ENCODE measurements around the gene ARL10.
A peak's percentile ranks its signal among the peaks of the same experiment; 100 is the strongest.

The ARL10 gene

GRCh38 chr5:176409765-176410164 lies 44.5 kb downstream of the ARL10 start:
- no peak overlapping the region for H4K8ac ChIP-seq (ENCODE audit: low read depth, low read length)
- no peak overlapping the region for H3K9ac ChIP-seq (ENCODE audit: low read length)
- peaks cover 16 to 18% of the 10 kb centered on the region in 2 experiments for H3K4me1 ChIP-seq (ENCODE audit: control insufficient read depth in 1 of 2, insufficient read depth in 2 of 2, low read length in 2 of 2)
- no peak overlapping the region for H2AFZ ChIP-seq (ENCODE audit: insufficient read depth, low read length, poor library complexity)
- H2BK5ac ChIP-seq (ENCODE audit: low read depth, low read length, poor library complexity) = no peak overlapping the region
- no peak overlapping the region for H4K91ac ChIP-seq (ENCODE audit: low read depth, low read length)
- no peak overlapping the region for H3K4me3 ChIP-seq (ENCODE audit: low read depth, low read length)
- H2AK5ac ChIP-seq (ENCODE audit: low read length) = no peak overlapping the region
- no peak overlapping the region for H2BK12ac ChIP-seq (ENCODE audit: low read length)
- no peaks in the 10 kb centered on the region for H3K27me3 ChIP-seq (ENCODE audit: insufficient read depth, low read length)
- H4K12ac ChIP-seq (ENCODE audit: low read depth, low read length) = no peak overlapping the region
- H3K18ac ChIP-seq (ENCODE audit: low read length) = no peak overlapping the region
- H3K4me2 ChIP-seq (ENCODE audit: low read length) = no peak overlapping the region
- H3K36me3 ChIP-seq (ENCODE audit: control insufficient read depth in 1 of 2, insufficient read depth in 2 of 2, low read length in 2 of 2) = peaks cover 33 to 44% of the 10 kb centered on the region in 2 experiments
- H3K9me3 ChIP-seq (ENCODE audit: insufficient read depth, low read depth, low read length) = peaks cover 5% of the 10 kb centered on the region
- no peak overlapping the region for H3K27ac ChIP-seq (ENCODE audit: low read depth, low read length)
- no peak overlapping the region for H3K4ac ChIP-seq (ENCODE audit: low read depth, low read length)
- no peak overlapping the region for H2BK120ac ChIP-seq (ENCODE audit: insufficient read depth, low read length, poor library complexity)
- no peaks in the 10 kb centered on the region for H3K79me1 ChIP-seq (ENCODE audit: low read length)
- no CpG with 5 or more reads among the region's 4 CpGs for WGBS (ENCODE audit: extremely low coverage, insufficient coverage, insufficient read length)
- no peak overlapping the region for H3K23ac ChIP-seq (ENCODE audit: low read length)
- H3K79me2 ChIP-seq (ENCODE audit: control insufficient read depth, insufficient read depth, low read length, poor library complexity) = peaks cover 6% of the 10 kb centered on the region
- no peak overlapping the region for H3K14ac ChIP-seq (ENCODE audit: low read length)
- no peak for DNase-seq

- no CpG with 5 or more reads among the region's 5 CpGs for WGBS (ENCODE audit: extremely low coverage, insufficient coverage, insufficient read length)
Measured at GRCh38 chr5:176410486-176411180, 45.3 kb downstream of the ARL10 start.

GRCh38 chr5:176412517-176413254 lies 47.4 kb downstream of the ARL10 start:
- peak in 1 of 2 donors; percentile 29 for DNase-seq
- H3K18ac ChIP-seq (ENCODE audit: low read length) = no peak overlapping the region
- H3K79me2 ChIP-seq (ENCODE audit: control insufficient read depth, insufficient read depth, low read length, poor library complexity) = peaks cover 16% of the 10 kb centered on the region
- H3K4me1 ChIP-seq (ENCODE audit: control insufficient read depth in 1 of 2, insufficient read depth in 2 of 2, low read length in 2 of 2) = peaks cover 28 to 31% of the 10 kb centered on the region in 2 experiments
- peaks cover 2% of the 10 kb centered on the region for H3K9me3 ChIP-seq (ENCODE audit: insufficient read depth, low read depth, low read length)
- H3K14ac ChIP-seq (ENCODE audit: low read length) = no peak overlapping the region
- no peaks in the 10 kb centered on the region for H3K27me3 ChIP-seq (ENCODE audit: insufficient read depth, low read length)
- H4K12ac ChIP-seq (ENCODE audit: low read depth, low read length) = no peak overlapping the region
- H3K27ac ChIP-seq (ENCODE audit: low read depth, low read length) = no peak overlapping the region
- H3K9ac ChIP-seq (ENCODE audit: low read length) = no peak overlapping the region
- no peak overlapping the region for H2AFZ ChIP-seq (ENCODE audit: insufficient read depth, low read length, poor library complexity)
- no peak overlapping the region for H2AK5ac ChIP-seq (ENCODE audit: low read length)
- H2BK5ac ChIP-seq (ENCODE audit: low read depth, low read length, poor library complexity) = no peak overlapping the region
- no CpG with 5 or more reads among the region's 10 CpGs for WGBS (ENCODE audit: extremely low coverage, insufficient coverage, insufficient read length)
- no peak overlapping the region for H3K23ac ChIP-seq (ENCODE audit: low read length)
- peaks cover 15 to 19% of the 10 kb centered on the region in 2 experiments for H3K36me3 ChIP-seq (ENCODE audit: control insufficient read depth in 1 of 2, insufficient read depth in 2 of 2, low read length in 2 of 2)
- no peak overlapping the region for H3K4me3 ChIP-seq (ENCODE audit: low read depth, low read length)
- peaks cover 16% of the 10 kb centered on the region for H3K79me1 ChIP-seq (ENCODE audit: low read length)
- H4K91ac ChIP-seq (ENCODE audit: low read depth, low read length) = no peak overlapping the region
- peak overlapping the region; percentile 10 for H3K4ac ChIP-seq (ENCODE audit: low read depth, low read length)
- H3K4me2 ChIP-seq (ENCODE audit: low read length) = no peak overlapping the region
- no peak overlapping the region for H2BK12ac ChIP-seq (ENCODE audit: low read length)
- H4K8ac ChIP-seq (ENCODE audit: low read depth, low read length) = no peak overlapping the region
- no peak overlapping the region for H2BK120ac ChIP-seq (ENCODE audit: insufficient read depth, low read length, poor library complexity)

More at GRCh38 chr5:176410486-176411180, 45.3 kb downstream of the ARL10 start:
- H2BK5ac ChIP-seq (ENCODE audit: low read depth, low read length, poor library complexity) = no peak overlapping the region
- H3K4me1 ChIP-seq (ENCODE audit: control insufficient read depth in 1 of 2, insufficient read depth in 2 of 2, low read length in 2 of 2) = peaks cover 21 to 24% of the 10 kb centered on the region in 2 experiments
- DNase-seq = peak in 1 of 2 donors; percentile 7
- peaks cover 32 to 39% of the 10 kb centered on the region in 2 experiments for H3K36me3 ChIP-seq (ENCODE audit: control insufficient read depth in 1 of 2, insufficient read depth in 2 of 2, low read length in 2 of 2)
- H3K14ac ChIP-seq (ENCODE audit: low read length) = no peak overlapping the region
- H4K8ac ChIP-seq (ENCODE audit: low read depth, low read length) = no peak overlapping the region
- H2BK12ac ChIP-seq (ENCODE audit: low read length) = no peak overlapping the region
- no peaks in the 10 kb centered on the region for H3K27me3 ChIP-seq (ENCODE audit: insufficient read depth, low read length)
- H4K91ac ChIP-seq (ENCODE audit: low read depth, low read length) = no peak overlapping the region
- H2BK120ac ChIP-seq (ENCODE audit: insufficient read depth, low read length, poor library complexity) = no peak overlapping the region
- peaks cover 2% of the 10 kb centered on the region for H3K79me1 ChIP-seq (ENCODE audit: low read length)
- H3K4ac ChIP-seq (ENCODE audit: low read depth, low read length) = no peak overlapping the region
- H3K9ac ChIP-seq (ENCODE audit: low read length) = no peak overlapping the region
- no peak overlapping the region for H3K23ac ChIP-seq (ENCODE audit: low read length)
- peaks cover 9% of the 10 kb centered on the region for H3K79me2 ChIP-seq (ENCODE audit: control insufficient read depth, insufficient read depth, low read length, poor library complexity)
- H3K4me2 ChIP-seq (ENCODE audit: low read length) = no peak overlapping the region
- H3K4me3 ChIP-seq (ENCODE audit: low read depth, low read length) = no peak overlapping the region
- H2AFZ ChIP-seq (ENCODE audit: insufficient read depth, low read length, poor library complexity) = no peak overlapping the region
- no peak overlapping the region for H2AK5ac ChIP-seq (ENCODE audit: low read length)
- H3K18ac ChIP-seq (ENCODE audit: low read length) = no peak overlapping the region
- no peak overlapping the region for H4K12ac ChIP-seq (ENCODE audit: low read depth, low read length)
- peaks cover 5% of the 10 kb centered on the region for H3K9me3 ChIP-seq (ENCODE audit: insufficient read depth, low read depth, low read length)
- no peak overlapping the region for H3K27ac ChIP-seq (ENCODE audit: low read depth, low read length)

- no peak overlapping the region for H3K4me2 ChIP-seq (ENCODE audit: low read length)
- H2AFZ ChIP-seq (ENCODE audit: insufficient read depth, low read length, poor library complexity) = no peak overlapping the region
- WGBS (ENCODE audit: extremely low coverage, insufficient coverage, insufficient read length) = no CpG with 5 or more reads among the region's 2 CpGs
- no peak overlapping the region for H3K9ac ChIP-seq (ENCODE audit: low read length)
- peak overlapping the region; percentile 29 for H3K4ac ChIP-seq (ENCODE audit: low read depth, low read length)
- peak overlapping the region; percentile 6 for H3K18ac ChIP-seq (ENCODE audit: low read length)
- H3K27ac ChIP-seq (ENCODE audit: low read depth, low read length) = no peak overlapping the region
- peaks cover 16% of the 10 kb centered on the region for H3K79me1 ChIP-seq (ENCODE audit: low read length)
- no peak overlapping the region for H3K23ac ChIP-seq (ENCODE audit: low read length)
- no peak for DNase-seq
- peaks cover 16% of the 10 kb centered on the region for H3K79me2 ChIP-seq (ENCODE audit: control insufficient read depth, insufficient read depth, low read length, poor library complexity)
- no peak overlapping the region for H4K91ac ChIP-seq (ENCODE audit: low read depth, low read length)
- peak overlapping the region; percentile 45 for H2BK12ac ChIP-seq (ENCODE audit: low read length)
- H3K27me3 ChIP-seq (ENCODE audit: insufficient read depth, low read length) = no peaks in the 10 kb centered on the region
- H4K12ac ChIP-seq (ENCODE audit: low read depth, low read length) = no peak overlapping the region
- H3K14ac ChIP-seq (ENCODE audit: low read length) = peak overlapping the region; percentile 22
- H3K4me1 ChIP-seq (ENCODE audit: control insufficient read depth in 1 of 2, insufficient read depth in 2 of 2, low read length in 2 of 2) = peaks cover 28 to 31% of the 10 kb centered on the region in 2 experiments
- H3K9me3 ChIP-seq (ENCODE audit: insufficient read depth, low read depth, low read length) = peaks cover 2% of the 10 kb centered on the region
- H4K8ac ChIP-seq (ENCODE audit: low read depth, low read length) = no peak overlapping the region
- H3K4me3 ChIP-seq (ENCODE audit: low read depth, low read length) = no peak overlapping the region
- H2BK5ac ChIP-seq (ENCODE audit: low read depth, low read length, poor library complexity) = no peak overlapping the region
- no peak overlapping the region for H2BK120ac ChIP-seq (ENCODE audit: insufficient read depth, low read length, poor library complexity)
- H3K36me3 ChIP-seq (ENCODE audit: control insufficient read depth in 1 of 2, insufficient read depth in 2 of 2, low read length in 2 of 2) = peaks cover 12 to 16% of the 10 kb centered on the region in 2 experiments
- H2AK5ac ChIP-seq (ENCODE audit: low read length) = no peak overlapping the region
Measured at GRCh38 chr5:176413255-176413565, 47.9 kb downstream of the ARL10 start.

Measured in trophoblast cell (in vitro differentiated cells and primary cell).